HepG2 (cell line): Measurements from ENCODE around the gene TK1. TPM values are rescaled to one million over a fixed set of nuclear protein-coding genes. Genes with fewer than 3 reads are reported as not detected.

ENCODE experiments used
- CHCHD3 ChIP-seq: sonication (generic); formaldehyde crosslinking; IDR thresholded peaks from 2 replicates; pipeline ENCODE4 v1.8.0; 2022; ENCODE audit warnings: mild to moderate bottlenecking, missing genetic modification reagents, moderate library complexity
- GTF2F1 ChIP-seq: fragments of 150-350 bp; IDR thresholded peaks from 2 replicates; pipeline ENCODE4 v1.6.1; 2014; ENCODE audit warnings: low read length
- HNRNPH1 ChIP-seq: fragments of 200-400 bp; formaldehyde crosslinking; optimal IDR thresholded peaks from 2 replicates; pipeline ENCODE3; 2017; ENCODE audit warnings: mild to moderate bottlenecking, low read depth, low read length
- KAT8 ChIP-seq: IDR thresholded peaks from 2 replicates; pipeline ENCODE4 v1.6.1; 2016; ENCODE audit warnings: missing genetic modification reagents, missing compliant biosample characterization
- MBNL3 ChIP-seq: fragments of 250-450 bp; sonication (Bioruptor Pico); conservative IDR thresholded peaks from 2 replicates; pipeline ENCODE4 v1.8.0; 2022; ENCODE audit warnings: mild to moderate bottlenecking, inconsistent platforms
- NFKBIZ ChIP-seq: IDR thresholded peaks from 2 replicates; pipeline ENCODE4 v1.6.1; 2018; ENCODE audit warnings: missing genetic modification reagents, missing compliant biosample characterization
- NR2F1 ChIP-seq, 2 experiments: fragments of 450-650 bp in 1 of 2; formaldehyde crosslinking in 1 of 2; IDR thresholded peaks; 2 replicates each; pipeline versions ENCODE4 v1.5.0 to v1.6.1; 2016 to 2020; ENCODE audit warnings: mild to moderate bottlenecking in 1 of 2, missing compliant biosample characterization in 1 of 2, missing genetic modification reagents in 1 of 2, moderate library complexity in 1 of 2
- POLR2A ChIP-seq, 2 experiments: IDR thresholded peaks; 2 replicates each; pipeline ENCODE4 v1.6.1; 2011; ENCODE audit warnings: low read depth in 2 of 2, low read length in 2 of 2, mild to moderate bottlenecking in 1 of 2, moderate library complexity in 1 of 2; ENCODE audit not compliant: insufficient read depth in 1 of 2
- PTBP1 ChIP-seq: fragments of 200-400 bp; formaldehyde crosslinking; IDR thresholded peaks from 2 replicates; pipeline ENCODE4 v1.6.1; 2018; ENCODE audit warnings: low read length, low read depth; ENCODE audit not compliant: poor library complexity, severe bottlenecking
- SIX4 ChIP-seq: sonication (generic); formaldehyde crosslinking; IDR thresholded peaks from 2 replicates; pipeline ENCODE4 v1.4.0; 2020; ENCODE audit warnings: missing genetic modification reagents
- SOX6 ChIP-seq, 2 experiments: fragments of 450-650 bp in 1 of 2; sonication (generic) in 1 of 2; formaldehyde crosslinking in 1 of 2; IDR thresholded peaks; 2 replicates each; pipeline versions ENCODE4 v1.4.0 to v1.6.1; 2017 to 2020; ENCODE audit warnings: antibody characterized with exemption in 1 of 2, mild to moderate bottlenecking in 1 of 2, missing genetic modification reagents in 1 of 2
- SYNCRIP ChIP-seq: fragments of 200-400 bp; formaldehyde crosslinking; IDR thresholded peaks from 2 replicates; pipeline ENCODE4 v1.6.1; 2018; ENCODE audit warnings: mild to moderate bottlenecking, low read depth, low read length; ENCODE audit not compliant: insufficient read depth
- TBX3 ChIP-seq: fragments of 450-650 bp; IDR thresholded peaks from 2 replicates; pipeline ENCODE4 v1.6.1; 2017; ENCODE audit warnings: antibody characterized with exemption, mild to moderate bottlenecking, inconsistent platforms, borderline replicate concordance
- ZBTB1 ChIP-seq: sonication (generic); formaldehyde crosslinking; IDR thresholded peaks from 2 replicates; pipeline ENCODE4 v1.4.0; 2020; ENCODE audit warnings: missing genetic modification reagents, borderline replicate concordance
- ZMAT3 ChIP-seq: sonication (generic); formaldehyde crosslinking; conservative IDR thresholded peaks from 2 replicates; pipeline ENCODE4 v1.7.0; 2021; ENCODE audit warnings: missing genetic modification reagents
- ZNF484 ChIP-seq: sonication (generic); formaldehyde crosslinking; IDR thresholded peaks from 2 replicates; pipeline ENCODE4 v1.5.1; 2020; ENCODE audit warnings: mild to moderate bottlenecking, low read depth, missing genetic modification reagents, borderline replicate concordance
- ZNF547 ChIP-seq: sonication (generic); formaldehyde crosslinking; IDR thresholded peaks from 2 replicates; pipeline ENCODE4 v1.5.1; 2020; ENCODE audit warnings: mild to moderate bottlenecking, missing genetic modification reagents
- ZNF83 ChIP-seq: sonication (generic); formaldehyde crosslinking; IDR thresholded peaks from 2 replicates; pipeline ENCODE4 v1.4.0; 2020; ENCODE audit warnings: missing genetic modification reagents, mild to moderate bottlenecking, borderline replicate concordance
- ZSCAN25 ChIP-seq: sonication (generic); formaldehyde crosslinking; IDR thresholded peaks from 2 replicates; pipeline ENCODE4 v1.8.0; 2022; ENCODE audit warnings: mild to moderate bottlenecking, missing genetic modification reagents
- polyA plus RNA-seq, 8 experiments: library from polyadenylated mRNA; depleted of rRNA in 3 of 8; stranded (reverse) in 7 of 8; unstranded in 1 of 8; fragments of >200 nt; fragmentation: Illumina TruSeq in 4 of 8; extraction: Trizol in 4 of 8; gene quantifications; 2 replicates each; pipeline versions ENCODE4 v1.2.1 to v1.2.3, GENCODE V29; 2011 to 2016; ENCODE audit warnings: low read depth in 4 of 8, missing spikeins in 1 of 8, mixed read lengths in 1 of 8; ENCODE audit not compliant: insufficient read depth in 1 of 8
- total RNA-seq, 5 experiments: library from RNA; depleted of rRNA; stranded (reverse); fragments of >200 nt; fragmentation: Illumina TruSeq; extraction: Trizol; gene quantifications; 2 replicates each; pipeline ENCODE4 v1.2.3, GENCODE V29; 2016; ENCODE audit warnings: low read depth in 1 of 5
- TF ChIP-seq, protein P1 (sequence below): IDR thresholded peaks from 2 replicates; pipeline ENCODE4 v1.6.1; 2016; ENCODE audit warnings: low read depth, control low read depth
- TF ChIP-seq, protein P2 (sequence below): sonication (generic); formaldehyde crosslinking; conservative IDR thresholded peaks from 2 replicates; pipeline ENCODE4 v1.4.0; 2020; ENCODE audit warnings: missing genetic modification reagents
- TF ChIP-seq, protein P3 (sequence below): sonication (generic); formaldehyde crosslinking; IDR thresholded peaks from 2 replicates; pipeline ENCODE4 v1.8.0; 2022; ENCODE audit warnings: mild to moderate bottlenecking, missing genetic modification reagents, borderline replicate concordance
- TF ChIP-seq, protein P4 (sequence below): IDR thresholded peaks from 2 replicates; pipeline ENCODE4 v1.6.1; 2016; ENCODE audit warnings: missing compliant biosample characterization, missing genetic modification reagents, borderline replicate concordance

TK1 gene
- total and polyA plus RNA-seq, 2 of the 13 experiments (the other 11 are each of a cell fraction or from before 2014, with no cell fraction given), result 45.0 to 96.0 TPM

DNA sequence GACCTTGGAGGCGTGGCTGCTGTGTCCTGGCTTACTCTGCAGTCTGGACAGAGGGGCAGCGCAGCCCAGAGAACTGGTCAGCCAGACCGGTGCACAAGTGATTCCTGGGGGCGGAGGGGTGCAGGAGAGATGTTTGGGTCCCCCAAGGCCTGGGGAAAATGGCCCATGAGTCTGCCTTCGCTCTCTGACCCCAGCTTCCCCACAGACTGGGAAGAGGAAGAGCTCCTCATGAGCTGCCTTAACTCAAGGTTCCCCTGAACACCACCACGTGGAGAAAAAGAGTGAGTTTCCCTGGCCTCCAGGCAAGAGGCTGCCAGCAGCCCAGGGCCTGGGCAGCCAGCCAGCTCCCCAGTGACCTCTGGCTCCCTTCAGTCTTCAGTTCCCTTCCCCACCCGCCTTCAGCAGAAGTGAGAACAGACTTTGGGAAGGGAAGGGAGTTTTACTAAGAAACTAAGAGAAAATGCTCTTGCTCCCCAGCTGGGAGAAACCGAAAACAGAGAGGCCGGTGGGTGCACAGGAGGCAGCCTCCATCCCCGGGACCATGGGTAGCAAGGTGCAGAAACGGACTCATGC is 42.6 kb downstream of the TK1 start (continued):
- TF ChIP-seq, protein P1, sequence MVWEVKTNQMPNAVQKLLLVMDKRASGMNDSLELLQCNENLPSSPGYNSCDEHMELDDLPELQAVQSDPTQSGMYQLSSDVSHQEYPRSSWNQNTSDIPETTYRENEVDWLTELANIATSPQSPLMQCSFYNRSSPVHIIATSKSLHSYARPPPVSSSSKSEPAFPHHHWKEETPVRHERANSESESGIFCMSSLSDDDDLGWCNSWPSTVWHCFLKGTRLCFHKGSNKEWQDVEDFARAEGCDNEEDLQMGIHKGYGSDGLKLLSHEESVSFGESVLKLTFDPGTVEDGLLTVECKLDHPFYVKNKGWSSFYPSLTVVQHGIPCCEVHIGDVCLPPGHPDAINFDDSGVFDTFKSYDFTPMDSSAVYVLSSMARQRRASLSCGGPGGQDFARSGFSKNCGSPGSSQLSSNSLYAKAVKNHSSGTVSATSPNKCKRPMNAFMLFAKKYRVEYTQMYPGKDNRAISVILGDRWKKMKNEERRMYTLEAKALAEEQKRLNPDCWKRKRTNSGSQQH (CRISPR knock-in tag), result no peak
- TF ChIP-seq TBX3, result no peak
- no peak for TF ChIP-seq MBNL3 (CRISPR knock-in tag)
- TF ChIP-seq CHCHD3 (CRISPR knock-in tag), result no peak
- TF ChIP-seq KAT8 (CRISPR knock-in tag), result no peak
- TF ChIP-seq ZSCAN25 (CRISPR knock-in tag), result no peak
- no peak for TF ChIP-seq SOX6 (IDR thresholded peaks at IDR 0.05)
- TF ChIP-seq SOX6 (CRISPR knock-in tag; IDR thresholded peaks at IDR 0.05), result no peak
- TF ChIP-seq, protein P2, sequence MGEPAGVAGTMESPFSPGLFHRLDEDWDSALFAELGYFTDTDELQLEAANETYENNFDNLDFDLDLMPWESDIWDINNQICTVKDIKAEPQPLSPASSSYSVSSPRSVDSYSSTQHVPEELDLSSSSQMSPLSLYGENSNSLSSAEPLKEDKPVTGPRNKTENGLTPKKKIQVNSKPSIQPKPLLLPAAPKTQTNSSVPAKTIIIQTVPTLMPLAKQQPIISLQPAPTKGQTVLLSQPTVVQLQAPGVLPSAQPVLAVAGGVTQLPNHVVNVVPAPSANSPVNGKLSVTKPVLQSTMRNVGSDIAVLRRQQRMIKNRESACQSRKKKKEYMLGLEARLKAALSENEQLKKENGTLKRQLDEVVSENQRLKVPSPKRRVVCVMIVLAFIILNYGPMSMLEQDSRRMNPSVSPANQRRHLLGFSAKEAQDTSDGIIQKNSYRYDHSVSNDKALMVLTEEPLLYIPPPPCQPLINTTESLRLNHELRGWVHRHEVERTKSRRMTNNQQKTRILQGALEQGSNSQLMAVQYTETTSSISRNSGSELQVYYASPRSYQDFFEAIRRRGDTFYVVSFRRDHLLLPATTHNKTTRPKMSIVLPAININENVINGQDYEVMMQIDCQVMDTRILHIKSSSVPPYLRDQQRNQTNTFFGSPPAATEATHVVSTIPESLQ (CRISPR knock-in tag), result no peak
- TF ChIP-seq, protein P3, sequence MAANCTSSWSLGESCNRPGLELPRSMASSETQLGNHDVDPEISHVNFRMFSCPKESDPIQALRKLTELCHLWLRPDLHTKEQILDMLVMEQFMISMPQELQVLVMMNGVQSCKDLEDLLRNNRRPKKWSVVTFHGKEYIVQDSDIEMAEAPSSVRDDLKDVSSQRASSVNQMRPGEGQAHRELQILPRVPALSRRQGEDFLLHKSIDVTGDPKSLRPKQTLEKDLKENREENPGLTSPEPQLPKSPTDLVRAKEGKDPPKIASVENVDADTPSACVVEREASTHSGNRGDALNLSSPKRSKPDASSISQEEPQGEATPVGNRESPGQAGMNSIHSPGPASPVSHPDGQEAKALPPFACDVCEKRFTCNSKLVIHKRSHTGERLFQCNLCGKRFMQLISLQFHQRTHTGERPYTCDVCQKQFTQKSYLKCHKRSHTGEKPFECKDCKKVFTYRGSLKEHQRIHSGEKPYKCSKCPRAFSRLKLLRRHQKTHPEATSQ, result no peak
- TF ChIP-seq ZMAT3 (CRISPR knock-in tag), result no peak
- peak in 1 of 2 experiments; percentile 67; a peak in 2 of 4 replicates for TF ChIP-seq NR2F1 (CRISPR knock-in tag; IDR thresholded peaks at IDR 0.05)
- no peak for TF ChIP-seq SYNCRIP
- no peak for TF ChIP-seq NFKBIZ (CRISPR knock-in tag)
- TF ChIP-seq POLR2A (IDR thresholded peaks at IDR 0.05; ENCODE audit: insufficient read depth in 1 of 2, low read depth in 2 of 2, low read length in 2 of 2), result no peak
- no peak for TF ChIP-seq ZNF83 (CRISPR knock-in tag)
- TF ChIP-seq ZBTB1 (CRISPR knock-in tag), result no peak
- TF ChIP-seq HNRNPH1, result no peak
- no peak for TF ChIP-seq GTF2F1
- no peak for TF ChIP-seq ZNF484 (CRISPR knock-in tag)
- TF ChIP-seq, protein P4, sequence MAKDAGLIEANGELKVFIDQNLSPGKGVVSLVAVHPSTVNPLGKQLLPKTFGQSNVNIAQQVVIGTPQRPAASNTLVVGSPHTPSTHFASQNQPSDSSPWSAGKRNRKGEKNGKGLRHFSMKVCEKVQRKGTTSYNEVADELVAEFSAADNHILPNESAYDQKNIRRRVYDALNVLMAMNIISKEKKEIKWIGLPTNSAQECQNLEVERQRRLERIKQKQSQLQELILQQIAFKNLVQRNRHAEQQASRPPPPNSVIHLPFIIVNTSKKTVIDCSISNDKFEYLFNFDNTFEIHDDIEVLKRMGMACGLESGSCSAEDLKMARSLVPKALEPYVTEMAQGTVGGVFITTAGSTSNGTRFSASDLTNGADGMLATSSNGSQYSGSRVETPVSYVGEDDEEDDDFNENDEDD (CRISPR knock-in tag), result peak; percentile 12; the same call in 1 of the 2 replicates
- 0 out of 2 replicates have a peak, but pooled peaks have one; percentile 11 for TF ChIP-seq ZNF547 (CRISPR knock-in tag)
- TF ChIP-seq PTBP1, result no peak
- TF ChIP-seq SIX4 (CRISPR knock-in tag), result no peak
